IMR-90 (cell line): ENCODE results near the gene EZR.

ENCODE experiments used
- CTCF ChIP-seq: conservative IDR thresholded peaks from 2 replicates; pipeline ENCODE4 v1.5.1; 2012; ENCODE audit warnings: mild to moderate bottlenecking, low read depth, low read length, improper control_type of control experiment
- MAFK ChIP-seq: IDR thresholded peaks from 2 replicates; pipeline ENCODE4 v1.6.1; 2012; ENCODE audit warnings: low read depth, low read length, improper control_type of control experiment
- POLR2A ChIP-seq: IDR thresholded peaks from 2 replicates; pipeline ENCODE4 v1.6.1; 2012; ENCODE audit warnings: mild to moderate bottlenecking, low read depth, low read length

GRCh38 chr6:158786645-158787304, 32.4 kb downstream of the EZR start:
- TF ChIP-seq CTCF (no peak), POLR2A (no peak), MAFK (no peak)
